PFSK-1 (cell line): ENCODE measurements around the gene LDLRAD4.

Experiments used
- FOXP2 ChIP-seq: optimal IDR thresholded peaks from 2 replicates; pipeline ENCODE3; 2011; ENCODE audit warnings: borderline replicate concordance, control low read depth, inconsistent platforms; ENCODE audit not compliant: insufficient read depth; ENCODE audit errors: extremely low read length, extremely low read depth
- POLR2AphosphoS5 ChIP-seq: IDR thresholded peaks from 2 replicates; pipeline ENCODE4 v1.6.1; 2012; ENCODE audit warnings: low read depth, mild to moderate bottlenecking, control low read depth, low read length, moderate library complexity
- SIN3A ChIP-seq: IDR thresholded peaks from 2 replicates; pipeline ENCODE4 v1.6.1; 2012; ENCODE audit warnings: mild to moderate bottlenecking, low read length, moderate library complexity, borderline replicate concordance; ENCODE audit not compliant: insufficient read depth
- TF ChIP-seq, protein P1 (sequence below), 2 experiments: IDR thresholded peaks; 2 replicates each; pipeline versions ENCODE4 v1.6.1 to v1.8.0; 2011 to 2012; ENCODE audit warnings: low read depth in 2 of 2, low read length in 2 of 2, control low read depth in 1 of 2, inconsistent platforms in 1 of 2, mild to moderate bottlenecking in 1 of 2, moderate library complexity in 1 of 2; ENCODE audit not compliant: insufficient read depth in 1 of 2

DNA sequence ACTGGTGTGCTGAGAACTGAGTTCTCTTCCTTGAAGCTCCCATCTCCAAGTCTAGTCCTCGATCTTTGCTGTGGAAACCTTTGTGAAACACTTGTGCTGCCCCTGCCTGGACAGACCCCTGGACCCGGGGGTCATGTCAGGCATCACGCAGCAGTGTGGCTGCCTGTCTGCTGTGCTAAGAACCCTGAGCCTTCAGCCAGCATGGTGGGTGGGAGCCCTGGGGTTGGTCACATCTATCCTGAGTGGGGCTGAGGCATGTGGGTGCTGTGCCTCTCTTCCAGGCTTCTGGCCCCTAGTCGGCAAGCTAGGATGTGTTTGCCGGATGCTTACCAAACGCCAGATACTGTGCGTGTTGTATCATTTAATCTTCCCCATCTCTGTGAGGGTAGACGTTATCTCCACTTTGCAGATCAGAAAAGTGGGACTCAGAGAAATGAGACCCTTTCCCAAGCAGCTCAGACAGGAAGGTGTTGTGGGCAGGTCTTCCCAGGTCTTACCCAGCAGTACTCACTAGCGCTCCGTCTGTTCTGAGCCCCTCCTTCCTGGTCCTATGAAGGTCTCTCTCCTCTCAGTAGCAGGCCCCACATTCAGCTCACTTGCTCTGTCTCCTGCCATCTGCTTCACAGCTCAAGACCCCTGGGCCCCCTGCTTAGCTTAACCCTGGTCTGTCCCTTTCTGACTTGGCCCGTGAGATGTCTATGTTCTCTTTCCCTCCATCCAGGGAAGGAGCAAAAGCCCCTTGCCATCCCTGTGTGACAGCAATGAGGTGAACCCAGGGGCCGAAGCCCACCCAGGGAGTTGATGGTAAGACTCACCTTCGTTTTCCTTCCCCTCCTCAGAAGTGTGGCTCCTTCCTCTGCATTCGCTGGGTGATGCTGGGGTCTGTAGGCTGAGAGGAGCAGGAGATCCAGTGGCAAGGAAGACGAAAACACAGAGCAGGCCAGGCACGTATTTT, 265.0 kb downstream of the LDLRAD4 start:
- TF ChIP-seq POLR2AphosphoS5 = no peak
- TF ChIP-seq SIN3A = no peak
- TF ChIP-seq, protein P1, sequence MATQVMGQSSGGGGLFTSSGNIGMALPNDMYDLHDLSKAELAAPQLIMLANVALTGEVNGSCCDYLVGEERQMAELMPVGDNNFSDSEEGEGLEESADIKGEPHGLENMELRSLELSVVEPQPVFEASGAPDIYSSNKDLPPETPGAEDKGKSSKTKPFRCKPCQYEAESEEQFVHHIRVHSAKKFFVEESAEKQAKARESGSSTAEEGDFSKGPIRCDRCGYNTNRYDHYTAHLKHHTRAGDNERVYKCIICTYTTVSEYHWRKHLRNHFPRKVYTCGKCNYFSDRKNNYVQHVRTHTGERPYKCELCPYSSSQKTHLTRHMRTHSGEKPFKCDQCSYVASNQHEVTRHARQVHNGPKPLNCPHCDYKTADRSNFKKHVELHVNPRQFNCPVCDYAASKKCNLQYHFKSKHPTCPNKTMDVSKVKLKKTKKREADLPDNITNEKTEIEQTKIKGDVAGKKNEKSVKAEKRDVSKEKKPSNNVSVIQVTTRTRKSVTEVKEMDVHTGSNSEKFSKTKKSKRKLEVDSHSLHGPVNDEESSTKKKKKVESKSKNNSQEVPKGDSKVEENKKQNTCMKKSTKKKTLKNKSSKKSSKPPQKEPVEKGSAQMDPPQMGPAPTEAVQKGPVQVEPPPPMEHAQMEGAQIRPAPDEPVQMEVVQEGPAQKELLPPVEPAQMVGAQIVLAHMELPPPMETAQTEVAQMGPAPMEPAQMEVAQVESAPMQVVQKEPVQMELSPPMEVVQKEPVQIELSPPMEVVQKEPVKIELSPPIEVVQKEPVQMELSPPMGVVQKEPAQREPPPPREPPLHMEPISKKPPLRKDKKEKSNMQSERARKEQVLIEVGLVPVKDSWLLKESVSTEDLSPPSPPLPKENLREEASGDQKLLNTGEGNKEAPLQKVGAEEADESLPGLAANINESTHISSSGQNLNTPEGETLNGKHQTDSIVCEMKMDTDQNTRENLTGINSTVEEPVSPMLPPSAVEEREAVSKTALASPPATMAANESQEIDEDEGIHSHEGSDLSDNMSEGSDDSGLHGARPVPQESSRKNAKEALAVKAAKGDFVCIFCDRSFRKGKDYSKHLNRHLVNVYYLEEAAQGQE (IDR thresholded peaks at IDR 0.05; ENCODE audit: insufficient read depth in 1 of 2, low read depth in 2 of 2, low read length in 2 of 2) = no peak
- no peak for TF ChIP-seq FOXP2
